GM19025 (cell line): ENCODE results near the gene GRIN3B.

Source experiments
- ATAC-seq: cut with Tn5 transposase; IDR thresholded peaks from one replicate; pipeline ENCODE4 v1.9.1; 2021; ENCODE audit warnings: mild to moderate bottlenecking, low read depth, moderate library complexity; ENCODE audit not compliant: unreplicated experiment

Gene GRIN3B

DNA sequence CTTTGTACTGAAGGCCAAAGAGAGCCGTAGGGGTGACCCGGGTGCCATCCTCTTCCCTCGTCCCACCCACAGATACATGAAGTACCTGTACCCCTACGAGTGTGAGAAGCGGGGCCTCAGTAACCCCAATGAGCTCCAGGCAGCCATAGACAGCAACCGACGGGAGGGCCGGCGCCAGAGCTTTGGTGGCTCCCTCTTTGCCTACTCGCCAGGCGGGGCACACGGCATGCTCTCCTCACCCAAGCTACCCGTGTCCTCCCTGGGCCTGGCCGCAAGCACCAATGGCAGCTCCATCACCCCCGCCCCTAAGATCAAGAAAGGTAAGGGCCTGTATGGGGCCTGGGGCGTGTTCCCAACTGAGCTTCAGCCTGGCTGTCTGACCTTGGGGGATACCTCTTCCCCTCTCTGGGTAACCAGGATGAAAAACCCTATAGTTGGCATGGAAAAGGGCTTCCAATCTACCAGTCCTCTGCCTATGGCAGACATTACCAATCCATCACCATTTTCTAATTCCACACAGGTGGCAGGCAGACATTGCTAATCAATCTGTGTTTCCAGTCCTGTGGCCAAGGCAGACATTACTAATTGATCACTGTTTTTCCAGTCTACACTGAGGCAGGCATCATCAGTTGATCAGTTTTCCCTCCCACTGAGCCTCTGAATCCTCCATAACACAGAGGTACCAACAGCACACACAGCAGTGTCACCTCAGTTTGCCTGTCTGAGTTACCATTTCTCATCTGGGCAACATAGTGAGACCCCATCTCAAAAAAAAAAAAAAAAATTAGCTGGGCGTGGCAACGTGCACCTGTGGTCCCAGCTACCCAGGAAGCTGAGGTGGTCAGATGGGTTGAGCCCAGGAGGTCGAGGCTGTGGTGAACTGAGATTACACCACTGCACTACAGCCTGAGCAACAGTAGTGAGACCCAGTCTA lies 35.2 kb upstream of the GRIN3B start:
- no peak for ATAC-seq

DNA sequence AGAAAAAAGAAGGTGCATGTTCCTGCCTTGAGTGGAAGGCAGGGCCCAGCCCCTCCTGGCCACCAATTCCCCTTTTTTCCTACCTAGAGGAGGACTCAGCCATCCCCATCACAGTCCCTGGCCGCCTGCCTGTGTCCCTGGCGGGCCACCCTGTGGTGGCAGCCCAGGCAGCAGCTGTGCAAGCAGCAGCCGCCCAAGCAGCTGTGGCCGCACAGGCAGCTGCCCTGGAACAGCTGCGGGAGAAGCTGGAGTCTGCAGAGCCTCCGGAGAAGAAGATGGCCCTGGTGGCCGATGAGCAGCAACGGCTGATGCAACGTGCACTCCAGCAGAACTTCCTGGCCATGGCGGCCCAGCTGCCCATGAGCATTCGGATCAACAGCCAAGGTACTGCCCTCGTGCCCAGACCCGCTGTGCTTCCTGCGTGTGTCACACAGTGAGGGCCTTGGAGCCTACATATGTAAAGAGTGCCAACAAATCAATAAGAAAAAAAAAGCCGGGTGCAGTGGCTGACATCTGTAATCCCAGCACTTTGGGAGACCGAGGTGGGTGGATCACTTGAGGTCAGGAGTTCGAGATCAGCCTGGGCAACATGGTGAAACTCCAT lies 33.6 kb upstream of the GRIN3B start:
- no peak for ATAC-seq

DNA sequence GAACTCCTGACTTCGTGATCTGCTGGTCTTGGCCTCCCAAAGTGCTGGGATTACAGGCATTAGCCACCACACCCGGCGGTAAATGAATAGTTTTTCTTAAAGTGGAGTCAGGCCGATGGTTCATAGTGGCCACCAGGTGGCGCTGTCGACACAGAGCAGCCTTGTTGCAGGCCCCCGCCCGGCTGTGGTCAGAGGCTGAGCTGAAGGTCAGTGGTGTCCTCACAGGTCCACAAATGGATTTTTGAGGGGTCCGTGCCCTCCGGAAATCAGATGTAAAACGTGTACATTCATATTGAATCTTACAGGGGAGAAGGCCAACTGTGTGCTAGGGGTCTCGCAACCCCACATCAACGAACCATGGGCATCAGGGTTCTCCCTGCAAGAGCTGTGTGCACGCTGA lies 29.5 kb upstream of the GRIN3B start:
- ATAC-seq = no peak

DNA sequence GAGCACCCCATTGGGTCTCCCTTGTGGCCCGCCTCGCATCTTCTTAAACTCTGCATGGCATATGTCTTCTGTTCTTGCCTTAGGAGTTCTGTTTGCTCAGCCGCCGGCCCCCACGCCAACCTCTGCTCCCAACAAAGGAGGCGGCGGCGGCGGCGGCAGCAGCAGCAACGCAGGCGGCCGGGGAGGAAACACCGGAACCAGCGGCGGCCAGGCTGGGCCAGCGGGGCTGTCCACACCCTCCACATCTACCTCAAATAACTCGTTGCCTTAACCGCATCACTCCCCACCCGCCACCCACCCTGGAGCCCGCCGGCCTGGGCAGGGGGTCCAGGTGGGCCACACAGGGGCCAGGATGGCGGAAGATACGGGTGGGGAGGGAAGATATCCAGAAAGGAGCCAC lies 28.4 kb upstream of the GRIN3B start:
- no peak for ATAC-seq

DNA sequence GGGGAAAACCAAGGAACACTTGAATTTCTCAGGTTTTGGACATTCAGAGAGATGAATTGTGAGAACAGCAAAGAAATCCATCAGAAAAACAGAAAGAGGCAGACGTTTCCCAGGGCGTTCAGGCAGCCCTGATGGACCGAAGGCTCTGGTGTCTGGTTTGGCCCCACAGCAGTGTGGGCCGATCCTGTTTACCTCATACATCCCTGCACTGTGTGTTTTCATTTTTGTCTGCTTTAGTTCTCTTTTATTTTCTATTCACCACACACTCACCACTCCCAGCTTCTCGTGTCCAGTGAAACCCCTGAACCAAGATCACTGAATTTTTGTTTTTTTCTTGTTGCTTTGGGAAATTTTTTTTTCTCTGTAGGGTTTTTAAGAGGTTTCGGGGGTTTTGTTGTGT lies 27.9 kb upstream of the GRIN3B start:
- no peak for ATAC-seq

DNA sequence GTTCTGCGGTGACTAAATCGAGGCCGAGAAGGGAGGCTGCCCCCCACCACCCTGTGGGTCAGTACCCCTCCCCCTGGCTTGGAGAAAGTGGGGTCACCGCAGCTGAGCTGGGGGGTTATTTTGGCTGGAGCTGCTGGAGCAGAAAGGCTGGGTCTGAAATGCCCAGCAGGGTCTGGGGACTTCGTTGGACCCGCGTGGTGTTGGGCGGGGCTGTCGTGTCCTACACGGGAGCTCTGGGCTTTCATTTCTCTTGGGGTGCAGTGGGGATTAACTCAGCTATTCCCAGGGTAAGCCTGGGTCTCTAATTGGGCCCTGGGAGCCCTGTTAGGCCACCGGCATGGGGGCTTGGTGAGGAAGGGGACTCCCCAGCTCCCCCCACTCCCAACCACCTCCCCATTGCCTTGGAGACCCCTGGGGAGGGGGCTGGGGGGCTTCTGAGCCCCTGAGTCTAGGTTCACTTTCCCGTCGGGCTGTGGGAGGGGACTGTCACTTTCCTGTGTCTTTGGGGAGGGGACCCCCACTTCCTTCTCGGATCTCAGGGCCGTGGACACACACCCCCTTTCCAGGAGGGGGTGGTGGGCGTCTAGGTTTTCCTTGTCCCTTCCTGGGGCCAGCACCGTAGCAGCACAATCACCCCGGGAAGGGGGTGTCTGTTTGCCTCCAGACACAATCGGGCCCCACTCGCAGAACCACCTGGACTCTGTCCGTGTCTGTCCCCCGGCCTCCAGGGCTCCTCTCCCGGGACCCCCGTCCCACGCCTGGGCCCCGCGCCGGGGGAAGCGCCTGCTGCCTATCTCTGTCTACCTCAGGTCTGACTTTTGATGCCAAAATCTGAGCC lies 26.3 kb upstream of the GRIN3B start:
- no peak for ATAC-seq

DNA sequence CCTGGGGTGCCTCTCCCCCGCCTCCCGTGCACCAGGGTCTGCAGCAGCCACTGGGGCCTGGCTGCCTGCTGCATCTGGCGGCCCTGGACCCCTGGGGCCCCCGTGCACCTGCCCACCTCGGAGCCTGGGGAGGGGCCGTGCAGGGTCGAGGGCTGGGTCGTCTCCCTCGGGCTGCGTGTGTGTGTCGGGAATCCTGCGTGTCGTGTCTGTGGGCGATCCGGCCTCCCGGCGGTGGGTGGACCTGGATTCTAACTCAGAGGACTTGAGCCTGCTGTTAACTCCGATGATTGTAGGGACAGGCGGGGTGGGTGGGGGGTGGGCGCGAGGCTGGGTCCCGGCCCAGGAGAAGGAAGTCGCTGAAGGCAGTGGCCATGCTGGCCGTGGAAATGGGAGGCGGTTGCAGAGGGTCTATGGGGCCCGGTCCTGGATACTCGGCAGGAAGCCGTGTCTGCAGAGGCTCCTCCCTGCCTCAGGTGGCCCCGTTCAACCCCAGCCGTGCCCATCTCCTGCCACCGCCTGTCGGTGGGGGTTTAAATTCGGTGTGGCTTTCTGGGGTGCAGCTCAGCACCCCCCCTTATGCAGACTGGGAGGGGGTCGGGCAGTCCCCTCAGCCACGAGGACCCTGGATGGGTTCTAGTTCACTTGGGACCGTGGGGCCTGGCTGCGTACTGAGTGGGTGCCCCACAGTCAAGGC lies 25.5 kb upstream of the GRIN3B start:
- ATAC-seq = no peak

DNA sequence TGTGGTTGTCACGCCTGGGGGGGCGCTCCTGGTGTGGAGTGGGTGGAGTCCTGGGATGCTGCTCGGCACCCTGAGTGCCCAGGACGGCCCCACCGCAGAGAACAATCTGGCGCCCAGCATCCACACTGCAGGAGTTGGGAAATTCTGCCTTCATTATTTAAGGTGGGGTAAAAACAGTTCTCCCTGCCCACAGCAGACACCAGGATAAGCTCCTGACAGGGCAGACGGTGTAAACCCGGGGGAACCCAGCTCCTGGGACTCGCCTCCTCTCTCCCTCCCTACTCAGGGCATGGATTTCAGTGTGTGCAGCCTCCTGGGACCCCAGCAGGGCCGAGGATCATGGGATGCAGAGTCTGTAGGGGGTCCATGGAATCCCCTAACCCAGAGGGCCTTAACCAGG lies 23.7 kb upstream of the GRIN3B start:
- ATAC-seq = no peak

DNA sequence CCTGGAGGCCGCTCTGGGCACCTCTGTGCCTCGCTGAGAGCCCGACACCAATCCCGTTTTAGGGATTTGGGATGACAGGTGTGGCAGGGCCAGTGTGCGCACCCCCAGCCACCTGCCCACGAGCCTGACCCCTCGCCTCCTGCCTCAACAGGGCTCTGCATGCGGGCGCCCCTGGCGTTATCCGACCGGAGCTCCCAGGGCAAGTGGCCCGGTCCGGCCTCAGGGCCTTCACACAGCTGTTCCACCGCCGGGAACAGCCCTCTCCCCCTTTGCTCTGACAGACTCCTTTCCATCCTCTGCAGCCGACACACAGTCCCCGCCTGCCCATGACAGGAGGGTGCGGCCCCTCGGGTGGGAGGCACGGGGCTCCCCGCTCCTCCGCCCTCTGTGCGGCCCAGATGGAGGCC lies 23.2 kb upstream of the GRIN3B start:
- ATAC-seq = no peak

DNA sequence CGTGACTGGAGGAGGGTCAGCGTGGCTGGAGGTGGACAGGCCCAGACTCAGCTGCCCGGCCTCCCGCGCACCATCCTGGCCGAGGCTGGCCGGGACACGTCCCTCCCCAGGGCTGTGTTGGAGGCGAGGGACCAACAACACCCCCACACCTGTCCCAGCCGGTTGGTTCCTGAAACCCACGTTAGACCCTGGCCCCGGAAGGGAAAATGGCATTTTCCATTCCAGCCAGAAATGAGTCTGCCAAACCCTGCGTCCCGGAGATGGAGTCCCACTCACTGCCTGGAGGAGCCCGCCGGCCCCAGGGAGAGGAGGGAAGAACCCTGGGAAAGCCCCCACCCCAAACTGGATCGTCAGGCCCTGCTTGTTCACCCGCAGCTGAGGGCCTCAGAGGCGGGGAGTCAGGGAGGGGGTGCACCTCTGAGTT lies 20.9 kb upstream of the GRIN3B start:
- ATAC-seq = no peak

DNA sequence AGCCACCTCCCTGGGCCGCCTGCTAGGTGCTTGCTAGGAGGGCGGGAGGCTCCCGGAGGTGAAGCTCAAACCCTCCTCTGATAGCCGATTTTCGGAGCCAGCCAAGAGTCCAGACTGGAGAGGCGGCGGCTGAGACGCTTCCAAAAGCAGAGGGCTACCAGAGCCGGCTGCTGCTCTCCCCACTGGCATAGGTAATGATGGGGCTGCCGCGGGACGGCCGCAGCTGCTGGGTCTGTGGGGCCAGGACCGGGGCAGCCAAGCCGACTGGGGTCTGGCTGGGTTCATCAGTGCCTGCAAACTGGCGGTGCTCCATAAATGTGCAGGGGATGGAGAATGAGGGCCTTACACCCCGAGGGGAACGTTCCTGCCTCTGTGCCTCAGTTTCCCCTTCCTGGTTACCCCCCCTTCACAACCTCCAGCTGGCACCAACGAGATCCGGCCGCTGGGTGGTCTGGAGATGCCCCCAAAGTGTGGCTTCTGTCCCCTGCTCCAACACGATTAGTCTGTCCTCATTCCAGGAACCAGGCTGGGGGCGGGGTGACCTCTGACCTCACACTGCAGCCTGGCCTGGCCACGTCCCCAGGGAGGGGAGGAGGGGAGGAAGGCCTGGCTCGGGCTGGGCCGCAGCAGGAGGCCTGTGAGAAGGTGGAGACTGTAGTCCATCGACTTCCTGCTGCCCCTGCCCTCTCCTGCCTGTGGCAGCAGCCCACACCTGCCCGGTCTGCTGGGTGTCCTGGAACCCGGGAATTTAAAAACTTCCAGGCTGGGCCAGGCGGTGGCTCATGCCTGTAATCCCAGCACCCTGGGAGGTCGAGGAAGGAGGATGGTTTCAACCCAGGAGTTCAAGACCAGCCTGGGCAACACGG lies 19.9 kb upstream of the GRIN3B start:
- ATAC-seq = no peak

DNA sequence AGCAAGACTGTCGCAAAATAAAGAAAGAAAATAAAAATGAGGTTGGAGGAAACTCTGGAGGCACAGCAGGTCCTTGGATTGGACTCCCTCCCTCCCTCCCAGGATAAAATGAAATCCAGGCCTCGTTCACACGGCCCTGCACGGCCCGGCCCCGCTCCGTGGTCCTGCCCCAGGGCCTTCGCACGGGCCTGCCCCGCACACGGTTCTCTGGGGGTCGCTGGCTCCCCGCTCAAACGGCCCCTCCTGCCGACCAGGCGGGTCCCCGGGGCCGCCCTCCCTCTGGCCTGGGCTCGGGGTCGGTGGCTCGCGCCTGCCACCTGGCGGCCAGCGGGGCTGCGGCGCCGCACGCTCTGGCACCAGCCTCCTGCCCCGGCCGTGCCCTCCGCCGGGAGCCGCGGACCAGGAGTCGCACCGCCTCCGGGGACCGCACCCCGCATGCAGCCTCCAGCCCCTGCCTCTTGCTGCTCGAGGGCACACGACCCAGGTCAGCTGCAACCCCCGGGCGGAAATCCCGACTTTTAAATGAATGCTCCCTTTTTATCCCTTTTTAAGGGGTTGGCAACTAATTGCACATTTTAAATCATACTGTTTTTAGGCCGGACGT lies 17.6 kb upstream of the GRIN3B start:
- no peak for ATAC-seq

DNA sequence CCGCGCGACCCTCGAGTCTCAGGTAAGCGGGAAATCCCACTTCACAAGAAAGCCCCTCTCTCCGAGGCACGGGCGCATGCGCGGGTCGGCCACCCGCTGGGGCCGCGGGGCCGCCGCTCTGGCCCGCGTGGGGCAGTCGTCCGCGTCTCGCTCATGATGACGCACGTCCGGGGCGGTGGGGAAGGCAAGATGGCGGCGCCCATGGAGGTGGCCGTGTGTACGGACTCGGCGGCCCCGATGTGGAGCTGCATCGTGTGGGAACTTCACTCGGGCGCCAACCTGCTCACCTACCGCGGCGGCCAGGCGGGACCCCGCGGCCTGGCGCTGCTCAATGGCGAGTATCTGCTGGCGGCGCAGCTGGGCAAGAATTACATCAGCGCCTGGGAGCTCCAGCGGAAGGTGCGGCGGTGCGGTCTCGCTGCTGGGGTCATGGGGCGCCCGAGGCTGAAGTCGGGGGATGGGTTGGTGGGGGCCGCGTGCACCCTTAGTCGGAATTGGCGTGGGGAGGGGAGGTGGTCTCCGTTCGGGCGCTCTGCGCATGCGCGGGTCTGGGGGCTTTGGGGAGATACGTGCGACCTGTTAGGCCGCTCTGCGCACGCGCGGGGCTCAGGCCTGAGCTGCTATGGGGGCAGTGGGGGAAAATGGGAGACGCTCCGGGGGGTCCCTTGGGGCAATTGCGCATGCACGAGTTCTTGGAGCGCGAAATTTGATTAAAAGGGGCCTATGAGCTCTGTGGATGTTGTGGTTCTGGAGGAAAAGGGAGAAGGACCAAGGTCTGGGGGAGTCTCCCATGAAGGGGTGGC lies 15.9 kb upstream of the GRIN3B start, which contains the start of gene WDR18:
Gene WDR18, plus strand, starts transcription at position 181 of the 803 bp plus-strand sequence. Its CDS starts 9 bp downstream, at position 190.
- ATAC-seq = peak; percentile 79

DNA sequence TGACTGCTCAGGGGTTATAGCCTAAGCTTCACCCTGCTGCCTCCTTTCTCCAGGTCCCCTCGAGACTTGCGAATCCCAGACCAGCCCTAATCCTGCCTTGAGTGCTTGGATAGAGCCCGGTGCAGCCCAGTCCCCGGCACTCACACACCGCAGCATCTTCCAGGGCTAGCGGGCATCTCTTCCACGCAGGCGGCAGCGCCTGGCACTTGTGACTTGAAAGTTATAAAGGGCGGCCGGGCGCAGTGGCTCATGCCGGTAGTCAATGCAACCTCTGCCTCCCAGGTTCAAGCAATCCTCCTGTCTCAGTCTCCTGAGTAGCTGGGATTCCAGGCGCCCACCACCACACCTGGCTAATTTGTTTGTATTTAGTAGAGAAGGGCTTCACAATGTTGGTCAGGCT lies 14.1 kb upstream of the GRIN3B start:
- no peak for ATAC-seq

DNA sequence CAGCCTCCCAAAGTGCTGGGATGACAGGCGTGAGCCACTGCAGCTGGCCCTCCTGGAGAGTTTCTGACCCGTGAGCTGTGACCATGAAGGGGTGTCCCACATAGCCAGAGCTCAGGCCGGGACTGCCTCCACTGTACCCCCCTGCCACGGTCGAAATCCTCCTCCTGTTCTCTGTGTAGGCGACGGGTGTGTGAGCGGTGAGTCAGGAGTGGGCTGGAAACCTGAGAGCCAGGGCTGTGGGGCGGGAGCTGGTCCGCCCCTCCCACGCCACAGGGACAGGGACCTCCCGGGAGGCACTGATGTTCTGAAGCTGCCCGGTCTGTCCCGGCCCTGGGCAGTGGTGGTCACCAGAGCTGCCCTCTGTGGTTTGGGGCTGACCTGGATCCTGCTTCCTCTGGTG lies 12.1 kb upstream of the GRIN3B start:
- ATAC-seq = no peak

DNA sequence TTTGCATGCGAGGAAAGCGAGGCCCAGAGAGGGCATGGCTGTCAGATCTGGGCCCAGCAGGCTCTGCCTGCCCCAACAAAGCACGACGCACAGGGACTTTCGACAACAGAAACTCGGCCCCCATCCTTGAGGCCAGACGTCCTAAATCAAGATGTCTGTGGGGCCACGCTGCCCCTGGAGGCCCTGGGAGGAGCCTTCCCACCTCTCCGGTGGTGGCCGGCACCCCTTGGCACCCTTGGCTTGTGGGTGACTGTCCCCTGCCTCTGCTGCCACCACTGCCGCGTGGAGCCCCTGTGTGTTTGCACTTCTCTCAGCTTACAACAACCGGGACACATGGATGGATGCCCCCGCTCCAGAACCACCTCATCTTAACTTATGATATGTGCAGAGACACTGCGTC lies 11.7 kb upstream of the GRIN3B start:
- ATAC-seq = no peak

DNA sequence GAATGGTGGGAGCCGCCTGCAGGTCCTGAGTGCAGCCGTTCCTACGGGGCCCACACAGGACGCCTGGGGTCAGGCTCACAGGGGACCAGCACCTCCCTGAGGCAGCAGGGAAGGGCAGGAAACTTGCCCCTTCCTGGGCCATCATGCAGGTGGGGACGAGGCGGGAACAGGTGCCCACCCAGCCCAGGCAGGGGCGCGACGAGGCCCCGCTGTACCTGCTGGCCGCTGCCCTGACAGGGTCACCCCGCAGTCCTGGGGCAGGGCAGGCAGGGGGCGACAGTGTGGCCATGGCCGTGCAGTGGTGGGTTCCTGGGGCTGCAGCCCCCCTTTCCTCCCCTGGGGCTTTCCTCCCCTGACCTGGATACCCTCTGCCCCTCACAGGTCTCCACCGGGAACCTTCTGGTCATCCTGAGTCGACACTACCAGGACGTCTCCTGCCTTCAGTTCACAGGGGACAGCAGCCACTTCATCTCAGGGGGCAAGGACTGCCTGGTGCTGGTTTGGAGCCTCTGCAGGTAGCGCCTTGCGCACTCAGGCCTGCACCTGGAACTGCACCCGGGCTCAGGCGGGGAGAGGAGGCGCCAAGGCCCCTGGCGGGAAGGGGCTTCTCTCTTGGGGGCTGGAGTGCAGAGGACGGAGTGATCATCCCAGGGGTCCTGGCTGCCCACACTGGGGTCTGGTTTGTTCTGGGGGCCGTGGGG lies 10.7 kb upstream of the GRIN3B start:
- no peak for ATAC-seq

DNA sequence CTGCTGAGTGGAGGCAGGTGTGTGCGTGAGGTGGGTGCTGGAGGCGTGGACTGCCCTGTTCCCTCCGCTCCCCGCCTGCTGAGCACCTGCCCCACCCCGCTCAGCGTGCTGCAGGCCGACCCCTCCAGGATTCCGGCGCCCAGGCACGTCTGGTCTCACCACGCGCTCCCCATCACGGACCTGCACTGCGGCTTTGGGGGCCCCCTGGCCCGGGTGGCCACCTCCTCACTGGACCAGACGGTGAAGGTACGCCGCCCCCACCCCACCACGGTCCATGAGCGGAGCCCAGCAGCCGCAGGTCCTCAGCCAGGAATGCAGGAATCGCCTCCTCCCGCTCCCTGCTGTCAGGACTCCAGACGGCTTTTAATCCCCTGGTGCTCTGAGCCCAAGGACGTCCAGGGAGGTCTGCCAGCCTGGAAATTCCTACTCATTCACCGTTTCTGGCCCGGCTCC lies 10.1 kb upstream of the GRIN3B start:
- ATAC-seq = no peak
